Breast epithelium (tissue), 3 donors: ENCODE measurements around the gene RTN4.

Experiments used
- POLR2A ChIP-seq: fragments of 450-650 bp; IDR thresholded peaks from one replicate; pipeline ENCODE4 v1.6.1; 2016; ENCODE audit warnings: antibody characterized with exemption, mild to moderate bottlenecking, moderate library complexity
- POLR2AphosphoS5 ChIP-seq, 3 donors: sonication (generic); formaldehyde crosslinking; IDR thresholded peaks; one replicate each; pipeline ENCODE4 v1.6.1; 2017; ENCODE audit warnings: antibody characterized with exemption in 3 of 3
- TF ChIP-seq, protein P1 (sequence below), 3 donors: fragments of 450-650 bp; IDR thresholded peaks; one replicate each; pipeline ENCODE4 v1.5.1; 2016 to 2017; ENCODE audit warnings: antibody characterized with exemption in 3 of 3, mild to moderate bottlenecking in 3 of 3, moderate library complexity in 3 of 3

DNA sequence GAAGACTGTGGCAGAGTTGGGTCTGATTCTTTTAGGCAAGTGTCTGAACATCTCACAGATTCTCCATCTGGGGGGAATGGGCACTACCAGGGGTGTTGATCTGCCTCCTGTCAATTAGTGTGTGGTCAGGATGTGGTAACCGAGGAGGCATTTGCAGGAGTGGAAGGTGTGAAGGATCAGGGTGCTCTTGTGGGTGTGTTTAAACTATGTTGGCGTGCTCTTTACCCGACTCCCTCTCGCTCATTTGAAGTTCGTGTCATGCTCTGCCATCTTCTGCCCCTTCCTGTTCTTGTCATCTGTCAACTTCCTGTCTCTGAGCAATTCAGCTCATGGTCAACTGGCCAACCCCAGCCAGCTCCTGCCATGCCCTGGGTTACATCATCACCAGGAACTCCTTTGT lies 107.9 kb downstream of the RTN4 start:
- TF ChIP-seq POLR2A (no peak), POLR2AphosphoS5 (IDR thresholded peaks at IDR 0.05) (no peak)
- TF ChIP-seq, protein P1, sequence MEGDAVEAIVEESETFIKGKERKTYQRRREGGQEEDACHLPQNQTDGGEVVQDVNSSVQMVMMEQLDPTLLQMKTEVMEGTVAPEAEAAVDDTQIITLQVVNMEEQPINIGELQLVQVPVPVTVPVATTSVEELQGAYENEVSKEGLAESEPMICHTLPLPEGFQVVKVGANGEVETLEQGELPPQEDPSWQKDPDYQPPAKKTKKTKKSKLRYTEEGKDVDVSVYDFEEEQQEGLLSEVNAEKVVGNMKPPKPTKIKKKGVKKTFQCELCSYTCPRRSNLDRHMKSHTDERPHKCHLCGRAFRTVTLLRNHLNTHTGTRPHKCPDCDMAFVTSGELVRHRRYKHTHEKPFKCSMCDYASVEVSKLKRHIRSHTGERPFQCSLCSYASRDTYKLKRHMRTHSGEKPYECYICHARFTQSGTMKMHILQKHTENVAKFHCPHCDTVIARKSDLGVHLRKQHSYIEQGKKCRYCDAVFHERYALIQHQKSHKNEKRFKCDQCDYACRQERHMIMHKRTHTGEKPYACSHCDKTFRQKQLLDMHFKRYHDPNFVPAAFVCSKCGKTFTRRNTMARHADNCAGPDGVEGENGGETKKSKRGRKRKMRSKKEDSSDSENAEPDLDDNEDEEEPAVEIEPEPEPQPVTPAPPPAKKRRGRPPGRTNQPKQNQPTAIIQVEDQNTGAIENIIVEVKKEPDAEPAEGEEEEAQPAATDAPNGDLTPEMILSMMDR (IDR thresholded peaks at IDR 0.05): no peak
